AML-193 (cell line): ENCODE results near the gene OOSP1.
"Not testable (repeated sequence)": the region's sequence is repeated elsewhere in the genome, so short reads cannot be mapped to it uniquely, and the experiment has no call there.

Source experiments
- DNase-seq, 2 experiments: peaks; one replicate each; lab custom pipeline; 2025; lab: John Stamatoyannopoulos, UW

The OOSP1 gene

GRCh38 chr11:59960502-59961381 is 22.5 kb downstream of the OOSP1 start:
- DNase-seq, result no peak

- DNase-seq, result no peak
Measured at GRCh38 chr11:59962107-59962482, 23.9 kb downstream of the OOSP1 start.

- DNase-seq, result no peak
Measured at GRCh38 chr11:59963733-59964132, 25.5 kb downstream of the OOSP1 start, which contains the start of gene OOSP4A. OOSP4A (plus strand) TSS chr11:59964033; CDS start chr11:59964033, 0 bp downstream.

DNA sequence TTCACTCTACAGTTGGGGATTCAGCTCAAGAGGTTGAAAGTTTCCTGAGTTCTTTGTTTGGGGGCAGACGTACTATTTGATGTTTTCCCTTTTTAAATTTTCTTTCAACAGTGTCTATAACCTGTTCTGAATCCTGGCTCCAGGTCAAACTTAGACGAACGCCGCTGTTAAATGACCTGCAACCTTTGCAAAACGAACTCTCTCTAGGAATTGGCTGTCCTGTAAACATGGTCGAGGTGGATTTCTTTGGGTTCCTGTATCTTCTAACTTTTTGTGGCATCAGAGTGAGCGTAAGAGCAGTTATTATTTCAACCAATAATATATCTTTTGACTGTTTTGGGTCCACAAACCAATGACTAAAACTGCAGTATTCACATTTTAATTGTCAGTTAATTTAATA is 27.2 kb downstream of the OOSP1 start:
- DNase-seq, result no peak

GRCh38 chr11:59966201-59966600 is 28.0 kb downstream of the OOSP1 start:
- no peak for DNase-seq

- DNase-seq, result no peak
Measured at GRCh38 chr11:59967677-59968394, 29.6 kb downstream of the OOSP1 start.

GRCh38 chr11:59968395-59968783 is 30.2 kb downstream of the OOSP1 start:
- no peak for DNase-seq

DNA sequence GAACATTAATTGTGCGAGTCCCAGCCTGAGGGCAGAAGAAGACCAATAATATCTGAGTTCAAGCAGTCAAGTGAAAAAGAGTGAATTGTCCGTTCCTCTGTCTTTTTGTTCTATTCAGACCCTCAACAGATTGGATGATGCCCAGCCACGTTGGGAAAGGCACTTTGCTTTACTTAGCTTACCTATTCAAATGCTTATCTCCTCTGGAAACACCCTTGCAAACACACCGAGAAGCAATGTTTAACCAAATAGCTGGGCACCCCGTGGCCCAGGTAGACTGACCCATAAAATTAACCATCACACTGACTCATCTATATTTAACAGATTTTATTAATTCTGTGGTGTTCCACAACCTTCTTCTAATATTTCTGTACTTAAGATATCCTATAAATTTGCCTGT is 34.9 kb downstream of the OOSP1 start:
- DNase-seq, result no peak

GRCh38 chr11:59981106-59981770 is 43.0 kb downstream of the OOSP1 start:
- no peak for DNase-seq

DNA sequence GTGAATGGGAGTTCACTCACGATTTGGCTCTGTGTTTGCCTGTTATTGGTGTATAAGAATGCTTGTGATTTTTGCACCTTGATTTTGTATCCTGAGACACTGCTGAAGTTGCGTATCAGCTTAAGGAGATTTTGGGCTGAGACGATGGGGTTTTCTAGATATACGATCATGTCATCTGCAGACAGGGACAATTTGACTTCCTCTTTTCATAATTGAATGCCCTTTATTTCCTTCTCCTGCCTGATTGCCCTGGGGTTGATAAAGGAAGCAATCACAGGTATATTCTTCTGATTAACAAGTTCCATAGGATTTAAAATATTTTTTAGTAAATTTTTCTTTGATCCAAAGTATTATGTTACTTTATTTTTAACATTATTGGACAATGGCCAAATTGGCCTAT is 43.8 kb downstream of the OOSP1 start:
- DNase-seq, result not testable (repeated sequence)

DNA sequence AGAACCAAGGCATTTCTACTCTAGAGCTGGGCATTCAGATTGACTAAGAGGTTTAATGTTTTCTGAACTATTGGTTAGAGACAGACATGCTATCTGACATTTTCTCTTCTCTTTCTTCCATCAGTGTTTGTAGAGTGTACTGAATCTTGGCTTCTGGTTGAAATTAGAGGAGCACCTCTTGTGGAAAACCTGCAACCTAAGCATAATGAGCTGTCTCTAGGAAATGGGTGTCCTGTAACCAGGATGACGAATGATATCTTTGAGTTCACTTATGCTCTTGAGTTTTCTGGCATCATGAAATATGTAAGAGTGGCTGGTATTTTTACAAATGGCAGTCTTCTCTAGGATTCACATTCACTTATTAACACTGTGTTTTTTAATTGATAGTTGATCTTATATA is 45.0 kb downstream of the OOSP1 start:
- no peak for DNase-seq

- DNase-seq, result no peak
Measured at GRCh38 chr11:59984368-59984767, 46.1 kb downstream of the OOSP1 start.

DNA sequence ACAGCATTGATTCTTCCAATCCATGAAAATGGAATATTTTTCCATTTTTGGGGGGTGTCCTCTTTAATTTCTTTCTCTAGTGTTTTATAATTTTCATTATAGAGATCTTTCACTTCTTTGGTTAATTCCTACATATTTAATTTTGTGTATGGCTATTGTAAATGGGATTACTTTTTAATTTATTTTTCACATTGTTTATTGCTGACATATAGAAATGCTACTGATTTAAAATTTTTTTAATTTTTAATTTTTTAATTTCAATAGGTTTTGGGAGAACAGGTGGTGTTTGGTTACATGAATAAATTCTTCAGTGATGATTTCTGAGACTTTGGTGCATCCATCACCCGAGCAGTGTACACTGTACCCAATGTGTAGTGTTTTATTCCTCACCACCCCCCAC is 52.2 kb downstream of the OOSP1 start:
- DNase-seq, result no peak

DNA sequence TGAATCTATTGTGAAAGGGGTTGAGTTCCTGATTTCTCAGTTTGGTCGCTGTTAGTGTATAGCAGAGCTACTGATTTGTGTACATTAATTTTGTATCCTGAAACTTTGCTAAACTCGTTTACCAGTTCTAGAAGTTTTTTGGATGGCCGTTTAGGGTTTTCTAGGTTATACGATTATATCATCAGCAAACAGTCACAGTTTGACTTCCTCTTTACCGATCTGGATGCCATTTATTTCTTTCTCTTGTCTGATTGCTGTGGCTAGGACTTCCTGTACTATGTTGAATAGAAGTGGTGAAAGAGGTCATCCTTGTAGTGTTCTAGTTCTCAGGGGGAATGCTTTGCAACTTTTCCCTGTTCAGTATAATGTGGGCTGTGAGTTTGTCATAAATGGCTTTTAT is 54.2 kb downstream of the OOSP1 start:
- no peak for DNase-seq

DNA sequence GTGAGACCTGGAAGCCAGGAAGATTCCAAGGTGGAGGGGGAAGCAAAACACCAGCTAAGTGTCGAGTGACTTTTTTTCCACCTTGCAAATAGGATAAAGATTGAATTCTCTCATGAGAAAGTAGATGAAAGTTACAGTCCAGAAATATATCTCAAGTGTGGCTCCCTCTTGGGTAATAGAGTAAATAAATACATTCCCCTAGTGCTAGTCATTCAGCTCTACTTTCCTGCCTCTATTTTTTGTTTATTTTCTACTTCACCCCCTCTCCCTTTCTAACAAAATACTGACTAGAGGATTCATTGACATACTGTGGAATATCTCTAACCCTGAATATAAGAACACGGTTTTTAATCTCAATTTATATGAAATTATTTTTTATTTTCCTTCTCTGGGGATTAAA is 59.6 kb downstream of the OOSP1 start:
- no peak for DNase-seq

DNA sequence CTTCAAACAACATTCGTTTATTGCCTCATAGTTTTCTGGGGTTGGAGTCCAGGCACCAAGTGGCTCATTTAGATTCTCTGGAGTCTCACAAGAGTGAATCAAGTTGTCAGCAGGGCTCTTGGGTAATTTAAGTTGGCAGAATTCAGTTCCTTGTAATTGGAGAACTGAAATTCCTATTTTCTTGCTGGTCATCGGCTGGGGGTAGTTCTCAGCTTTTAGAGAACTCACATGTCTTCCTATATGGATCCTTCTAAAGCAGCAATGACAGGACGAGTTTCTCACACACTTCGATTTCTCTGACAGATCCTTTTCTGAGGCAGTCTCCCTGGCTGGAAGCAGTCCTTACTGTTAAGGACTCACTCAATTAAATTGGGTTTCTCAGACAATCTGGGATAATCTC is 61.5 kb downstream of the OOSP1 start:
- DNase-seq, result no peak

DNA sequence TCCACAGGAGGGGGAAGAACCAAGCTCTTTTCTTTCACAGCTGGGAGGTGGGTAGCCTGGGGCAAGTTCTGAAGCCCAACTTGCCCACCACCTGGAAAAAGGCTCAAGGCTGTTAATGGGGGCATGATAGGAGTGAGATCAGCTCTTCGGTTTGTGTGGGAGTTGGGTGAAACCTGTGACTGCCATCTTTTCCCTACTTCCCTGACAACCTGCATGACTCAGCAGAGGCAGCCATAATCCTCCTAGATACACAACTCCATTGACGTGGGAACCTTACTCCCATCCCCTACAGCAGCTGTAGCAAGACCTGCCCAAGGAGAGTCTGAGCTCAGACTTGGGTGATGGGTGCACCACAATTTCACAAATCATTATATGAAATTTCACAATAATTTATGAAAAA is 65.5 kb downstream of the OOSP1 start:
- no peak for DNase-seq

DNA sequence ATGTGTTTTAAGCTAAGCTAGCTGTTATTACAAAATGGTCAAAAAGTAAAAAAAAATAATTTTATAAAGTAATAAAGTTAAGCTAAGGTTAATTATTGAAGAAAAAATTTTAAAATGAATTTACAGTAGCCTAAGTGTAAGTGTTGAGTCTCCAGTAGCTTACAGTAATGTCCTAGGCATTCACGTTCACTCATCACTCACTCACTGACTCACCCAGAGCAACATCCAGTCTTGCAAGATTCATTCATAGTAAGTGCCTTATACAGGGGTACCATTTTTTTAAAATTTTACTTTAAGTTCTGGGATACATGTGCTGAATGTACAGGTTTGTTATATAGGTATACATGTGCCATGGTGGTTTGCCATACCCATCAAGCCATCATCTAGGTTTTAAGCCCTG is 67.1 kb downstream of the OOSP1 start:
- no peak for DNase-seq
